ENCODE results near the gene C11orf21. TPM values are rescaled to one million over a fixed set of nuclear protein-coding genes. Genes with fewer than 3 reads are reported as not detected.

C11orf21 gene
- total and polyA plus RNA-seq, 2 of the 8 experiments (the other 6 are each of a cell fraction or from before 2014, with no cell fraction given) = not detected

GRCh38 chr11:2265396-2265795 lies 36.3 kb downstream of the C11orf21 start:
- no peak overlapping the region for H4K91ac ChIP-seq (replicated peaks; ENCODE audit: insufficient read length, low read length)
- H3K9ac ChIP-seq (replicated peaks in 1 of 4; ENCODE audit: extremely low read depth in 1 of 4, low read depth in 3 of 4, low read length in 3 of 4) = no peak overlapping the region
- no peak overlapping the region for H3K4ac ChIP-seq (replicated peaks; ENCODE audit: insufficient read length, low read depth, low read length)
- H2AK5ac ChIP-seq (ENCODE audit: low read depth, low read length) = no peak overlapping the region
- no peaks in the 10 kb centered on the region for H3K79me1 ChIP-seq (ENCODE audit: low read depth, low read length)
- no peak overlapping the region for H3K23ac ChIP-seq (ENCODE audit: insufficient read length)
- H3K23me2 ChIP-seq (ENCODE audit: low read depth, low read length) = no peaks in the 10 kb centered on the region; the same call in 1 of the 2 replicates
- no peak overlapping the region for H3K27ac ChIP-seq (ENCODE audit: low read depth, low read length)
- 90% methylated on average over 2 of the region's 2 CpGs; no CpG with 5 or more reads in 1 of the 2 experiments for WGBS, 2 experiments (ENCODE audit: extremely low coverage in 1 of 2, insufficient coverage in 1 of 2, insufficient read length in 1 of 2, insufficient replicate concordance in 2 of 2, low coverage in 1 of 2, low lambda C conversion rate in 2 of 2, missing lambda C conversion rate in 1 of 2)
- H2BK20ac ChIP-seq (ENCODE audit: low read length) = no peak overlapping the region
- H4K8ac ChIP-seq (ENCODE audit: extremely low read depth, insufficient read depth, low read length) = no peak overlapping the region
- FAIRE-seq (no peak), DNase-seq (ENCODE audit: low read depth in 1 of 2, low spot score in 2 of 2) (no peak)
- H3K9me3 ChIP-seq (ENCODE audit: insufficient read depth in 2 of 2, low read depth in 1 of 2, low read length in 1 of 2) = peaks cover 0 to 4% of the 10 kb centered on the region in 2 experiments; a peak in 1 of 4 replicates
- no peak overlapping the region for H3K18ac ChIP-seq (ENCODE audit: extremely low read depth, low read length)
- no peak overlapping the region for H4K5ac ChIP-seq (ENCODE audit: insufficient read length, low read depth, low read length)
- H3K36me3 ChIP-seq (ENCODE audit: control insufficient read depth in 2 of 4, insufficient read depth in 4 of 4, low read length in 3 of 4) = peaks cover 0 to 4% (median 0%) of the 10 kb centered on the region in 4 experiments; a peak in 1 of 8 replicates
- H2BK5ac ChIP-seq (ENCODE audit: low read depth, low read length) = no peak overlapping the region
- H3K4me3 ChIP-seq (ENCODE audit: extremely low read depth in 1 of 4, insufficient read depth in 2 of 4, low read depth in 3 of 4, low read length in 4 of 4) = no peak overlapping the region
- no peak overlapping the region for H2BK15ac ChIP-seq (ENCODE audit: low read length)
- H4K20me1 ChIP-seq (replicated peaks in 1 of 2; ENCODE audit: control insufficient read depth in 1 of 2, insufficient read depth in 2 of 2, low read length in 2 of 2) = peaks cover 0 to 1% of the 10 kb centered on the region in 2 experiments
- POLR2A ChIA-PET (ENCODE audit: partially characterized antibody) = no interaction called here
- CTCF ChIA-PET (ENCODE audit: partially characterized antibody) = interaction anchor here (0.5 to 1.2 kb wide), 5 partner anchors 10 to 1422 kb away, joined by 3 to 5 read pairs (median 3); no protein-coding TSS in a partner anchor
- peaks cover 0 to 7% (median under 1%) of the 10 kb centered on the region in 4 experiments; a peak in 3 of 7 replicates for H3K4me1 ChIP-seq (replicated peaks in 1 of 4; ENCODE audit: control insufficient read depth in 3 of 4, insufficient read depth in 4 of 4, low read length in 3 of 4)
- no peak overlapping the region for H3K4me2 ChIP-seq (ENCODE audit: insufficient read depth in 1 of 2, low read depth in 2 of 2, low read length in 2 of 2)
- H3K79me2 ChIP-seq (ENCODE audit: control insufficient read depth in 1 of 2, insufficient read depth in 2 of 2, low read length in 2 of 2) = no peaks in the 10 kb centered on the region
- H2BK120ac ChIP-seq (replicated peaks; ENCODE audit: low read depth, low read length) = no peak overlapping the region
- no peak overlapping the region for H3K14ac ChIP-seq (ENCODE audit: insufficient read length)
- no peak overlapping the region for H3K56ac ChIP-seq (replicated peaks; ENCODE audit: insufficient read length, low read depth, low read length)
- H3K27me3 ChIP-seq (replicated peaks in 1 of 4; ENCODE audit: control insufficient read depth in 3 of 4, extremely low read depth in 1 of 4, insufficient read depth in 3 of 4, low read length in 3 of 4) = peaks cover 8 to 55% (median 38%) of the 10 kb centered on the region in 4 experiments
- H2BK12ac ChIP-seq (ENCODE audit: low read depth, low read length) = no peak overlapping the region; the same call in 1 of the 2 replicates
- H2AFZ ChIP-seq (ENCODE audit: low read length) = no peak overlapping the region
- no peak for TF ChIP-seq SAP30 (IDR thresholded peaks at IDR 0.05; ENCODE audit: insufficient read depth, insufficient replicate concordance, low read length)
- TF ChIP-seq CREB1 (IDR thresholded peaks at IDR 0.05) = no peak
- TF ChIP-seq RBBP5 (IDR thresholded peaks at IDR 0.05; ENCODE audit: borderline replicate concordance, low read depth, low read length) = no peak
- no peak for TF ChIP-seq TBP (IDR thresholded peaks at IDR 0.05; ENCODE audit: low read depth, low read length)
- no peak for TF ChIP-seq EGR1 (IDR thresholded peaks at IDR 0.05; ENCODE audit: borderline replicate concordance, low read depth, low read length)
- no peak for TF ChIP-seq CTBP2 (IDR thresholded peaks at IDR 0.05; ENCODE audit: borderline replicate concordance, insufficient read depth, insufficient read length, low read length)
- TF ChIP-seq GTF2F1 (IDR thresholded peaks at IDR 0.05; ENCODE audit: borderline replicate concordance, low read depth, low read length) = no peak
- no peak for TF ChIP-seq POU5F1 (IDR thresholded peaks at IDR 0.05; ENCODE audit: low read depth, low read length)
- no peak for TF ChIP-seq PHF8 (conservative IDR thresholded peaks at IDR 0.05; ENCODE audit: low read depth, low read length)
- no peak for TF ChIP-seq BRCA1 (IDR thresholded peaks at IDR 0.05; ENCODE audit: low read depth, low read length)
- TF ChIP-seq, protein P1, sequence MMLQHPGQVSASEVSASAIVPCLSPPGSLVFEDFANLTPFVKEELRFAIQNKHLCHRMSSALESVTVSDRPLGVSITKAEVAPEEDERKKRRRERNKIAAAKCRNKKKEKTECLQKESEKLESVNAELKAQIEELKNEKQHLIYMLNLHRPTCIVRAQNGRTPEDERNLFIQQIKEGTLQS (IDR thresholded peaks at IDR 0.05; ENCODE audit: insufficient read depth, low read depth, low read length) = no peak
- no peak for TF ChIP-seq HDAC2 (IDR thresholded peaks at IDR 0.05; ENCODE audit: borderline replicate concordance in 1 of 2, low read depth in 2 of 2, low read length in 2 of 2)
- no peak for TF ChIP-seq TCF12 (IDR thresholded peaks at IDR 0.05; ENCODE audit: low read depth, low read length)

All from H1 (cell line).